Measurements from ENCODE around the gene TBL2.
A peak's percentile ranks its signal among the peaks of the same experiment; 100 is the strongest.
"Not testable (repeated sequence)": the region's sequence is repeated elsewhere in the genome, so short reads cannot be mapped to it uniquely, and the experiment has no call there.

TBL2 gene

DNA sequence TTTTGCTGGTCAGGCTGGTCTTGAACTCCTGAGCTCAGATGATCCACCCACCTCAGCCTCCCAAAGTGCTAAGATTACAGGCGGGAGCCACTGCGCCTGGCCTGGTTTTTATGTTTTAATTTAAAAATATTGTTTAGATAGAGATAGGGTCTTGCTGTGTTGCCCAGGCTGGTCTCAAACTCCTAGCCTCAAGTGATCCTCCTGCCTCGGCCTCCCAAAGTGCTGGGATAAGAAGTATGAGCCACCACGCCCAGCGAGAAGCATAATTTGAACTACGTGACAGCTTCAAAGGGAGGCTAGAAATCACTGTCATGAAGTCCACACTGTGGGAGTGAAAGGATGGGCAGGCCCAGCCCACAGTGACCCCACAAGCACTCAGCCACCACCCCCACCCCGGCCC lies 42.5 kb downstream of the TBL2 start:
- not testable (repeated sequence) for DNase-seq (ENCODE audit: low spot score)

DNA sequence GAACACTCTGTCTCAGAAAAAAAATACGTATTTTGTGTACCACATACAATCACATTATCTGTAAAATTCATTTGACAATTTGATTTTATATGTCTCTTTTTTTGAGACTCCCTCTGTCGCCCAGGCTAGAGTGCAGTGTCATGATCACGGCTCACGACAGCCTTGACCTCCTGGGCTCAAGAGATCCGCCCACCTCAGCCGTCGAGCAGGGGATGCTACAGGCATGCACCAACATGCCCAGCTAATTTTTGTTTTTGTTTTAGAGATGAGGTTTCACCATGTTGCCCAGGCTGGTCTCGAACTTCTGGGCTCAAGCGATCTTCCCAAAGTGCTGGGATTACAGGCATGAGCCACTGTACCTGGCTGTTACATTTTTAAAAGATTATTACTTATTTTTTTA lies 44.6 kb downstream of the TBL2 start:
- DNase-seq (ENCODE audit: low spot score), result no peak

DNA sequence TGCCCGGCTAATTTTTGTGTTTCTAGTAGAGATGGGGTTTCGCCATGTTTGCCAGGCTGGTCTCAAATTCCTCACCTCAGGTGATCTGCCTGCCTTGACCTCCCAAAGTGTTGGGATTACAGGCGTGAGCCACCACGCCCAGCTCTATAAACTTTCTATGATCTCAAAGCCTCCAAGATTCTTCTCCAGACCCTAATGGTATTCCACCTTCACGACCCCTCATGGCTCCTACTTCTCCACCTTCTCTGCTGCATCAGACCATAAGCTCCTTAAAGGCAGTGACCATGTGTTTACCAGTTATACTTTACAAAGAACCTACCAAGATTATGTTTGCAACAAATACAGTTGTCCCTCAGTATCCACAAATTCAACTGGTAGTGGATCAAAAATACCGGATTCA lies 46.2 kb downstream of the TBL2 start:
- no peak for DNase-seq (ENCODE audit: low spot score)

DNA sequence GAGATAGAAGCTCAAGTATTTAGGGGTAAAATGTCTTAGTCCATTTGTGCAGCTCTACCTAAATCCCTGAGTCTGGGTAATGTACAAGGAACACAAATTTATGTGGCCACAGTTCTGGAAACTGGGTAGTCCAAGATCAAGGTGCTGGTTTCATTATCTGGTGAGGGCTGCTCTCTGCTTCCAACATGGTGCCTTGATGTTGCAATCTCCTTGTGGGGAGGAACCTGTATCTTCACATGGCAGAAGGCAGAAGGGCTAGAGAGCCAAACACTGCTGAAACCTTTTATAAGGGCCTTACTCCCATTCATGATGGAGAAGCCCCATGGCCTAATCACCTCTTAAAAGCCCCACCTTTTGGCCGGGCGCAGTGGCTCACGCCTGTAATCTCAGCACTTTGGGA lies 47.6 kb downstream of the TBL2 start:
- no peak for DNase-seq (ENCODE audit: low spot score)

- DNase-seq (ENCODE audit: low spot score), result peak; percentile 34
These were observed 51.2 kb downstream of the TBL2 start for GRCh38 chr7:73526896-73527821.

- not testable (repeated sequence) for DNase-seq (ENCODE audit: low spot score)
These were observed 52.3 kb downstream of the TBL2 start for GRCh38 chr7:73526158-73526494.

GRCh38 chr7:73522105-73522872 lies 56.1 kb downstream of the TBL2 start, which contains the start of gene BAZ1B:
TSS of gene BAZ1B (minus strand) at chr7:73522293. CDS start at chr7:73521933, 360 bp downstream.
- peak; percentile 100 for DNase-seq (ENCODE audit: low spot score)

- peak; percentile 60 for DNase-seq (ENCODE audit: low spot score)
These were observed 56.7 kb downstream of the TBL2 start for GRCh38 chr7:73521636-73522104.

DNA sequence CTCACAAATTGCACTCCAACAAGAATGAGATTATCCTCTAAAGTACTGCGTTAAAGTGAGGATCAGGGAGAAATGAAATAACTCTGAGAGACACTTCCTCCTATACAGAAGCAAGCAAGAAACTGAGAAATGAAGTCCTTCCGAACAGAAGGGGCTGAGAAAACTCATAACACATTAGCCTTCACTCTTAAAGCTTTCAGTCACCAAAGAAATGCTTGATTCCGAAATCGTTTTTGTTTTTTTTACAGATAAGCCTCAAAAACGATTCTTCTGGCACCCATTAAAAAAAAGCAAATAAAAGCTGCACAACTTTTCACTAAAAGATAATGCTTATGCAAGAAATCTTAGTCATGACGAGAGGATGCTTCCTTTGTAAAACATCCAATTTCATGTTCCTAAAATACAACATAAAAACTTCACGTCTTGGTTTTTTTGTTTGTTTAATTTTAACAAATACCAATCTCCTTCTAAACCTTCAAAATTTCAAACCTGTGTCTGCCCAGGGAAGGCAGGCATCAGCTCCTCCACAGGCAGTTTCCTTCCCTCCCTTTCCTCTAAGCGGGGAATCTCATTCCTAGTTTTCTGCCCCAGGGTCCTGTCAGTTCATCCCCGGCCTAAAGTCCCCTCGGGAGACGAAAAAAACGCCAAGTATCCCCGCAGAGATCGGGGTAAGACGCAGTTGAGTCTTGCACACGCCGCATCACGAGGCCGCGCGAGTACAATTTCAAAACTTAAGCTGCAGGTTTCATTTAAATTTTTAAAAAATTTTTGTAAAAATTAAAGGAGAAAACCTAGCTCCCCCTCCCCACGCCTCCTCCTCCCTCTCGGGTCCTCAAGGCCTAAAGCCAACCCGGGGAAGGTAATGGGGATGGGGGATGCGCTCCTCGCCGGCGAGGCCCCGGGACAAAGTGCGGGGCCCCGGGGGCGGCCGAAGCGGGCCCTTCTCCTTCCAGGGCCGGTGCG lies 57.4 kb downstream of the TBL2 start:
- peak; percentile 36 for DNase-seq (ENCODE audit: low spot score)

GRCh38 chr7:73519867-73520672 lies 58.3 kb downstream of the TBL2 start:
- no peak for DNase-seq (ENCODE audit: low spot score)

DNA sequence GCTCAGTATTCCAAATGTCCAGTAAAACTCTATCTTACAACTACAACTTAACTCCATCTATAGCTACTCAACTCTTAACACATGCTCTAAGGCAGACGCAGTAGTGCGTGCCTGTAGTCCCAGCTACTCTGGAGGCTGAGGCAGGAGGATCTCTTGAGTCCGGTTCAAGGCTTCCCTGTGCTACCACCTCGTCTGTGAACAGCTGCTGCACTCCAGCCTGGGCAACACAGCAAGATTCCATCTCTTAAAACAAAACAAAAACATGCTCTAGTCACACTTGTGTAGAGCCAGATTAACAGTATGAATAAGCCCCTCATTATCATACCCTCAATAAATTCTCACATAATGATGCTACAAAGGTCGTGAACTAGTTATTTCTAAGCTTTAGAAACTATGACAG lies 59.9 kb downstream of the TBL2 start:
- DNase-seq (ENCODE audit: low spot score), result no peak
